Lung (tissue), 16 donors: Measurements from ENCODE around the gene SIGLEC8. TPM values are rescaled to one million over a fixed set of nuclear protein-coding genes. Genes with fewer than 3 reads are reported as not detected.

Experiments used
- ATAC-seq: fragments of 200-7000 bp; cut with Tn5 transposase; one replicate; pipeline ENCODE4 v1.9.1; 2020; ENCODE audit warnings: moderate number of reproducible peaks; ENCODE audit not compliant: insufficient read depth, low FRiP score
- DNase-seq, 3 donors: peaks; one replicate each; pipeline ENCODE4 v3.0.0-alpha.2; 2013 to 2017
- H3K27ac ChIP-seq, 2 donors: one replicate each; pipeline ENCODE4 v1.5.1; 2013; ENCODE audit warnings: mild to moderate bottlenecking in 2 of 2, moderate library complexity in 2 of 2, control low read depth in 1 of 2, inconsistent platforms in 1 of 2, low read depth in 1 of 2, low read length in 1 of 2
- H3K27me3 ChIP-seq, 3 donors: one replicate each; pipeline ENCODE4 v1.5.1; 2013; ENCODE audit warnings: low read length in 2 of 3; ENCODE audit not compliant: control insufficient read depth in 3 of 3, insufficient read depth in 3 of 3
- H3K36me3 ChIP-seq, 4 donors: one replicate each; pipeline ENCODE4 v1.5.1; 2013; ENCODE audit warnings: low read length in 4 of 4, mild to moderate bottlenecking in 1 of 4, moderate library complexity in 1 of 4; ENCODE audit not compliant: control insufficient read depth in 4 of 4, insufficient read depth in 4 of 4
- H3K4me1 ChIP-seq, 5 donors: one replicate each; pipeline ENCODE4 v1.5.1; 2013; ENCODE audit warnings: low read length in 5 of 5, mild to moderate bottlenecking in 2 of 5, moderate library complexity in 1 of 5; ENCODE audit not compliant: control insufficient read depth in 5 of 5, insufficient read depth in 5 of 5
- H3K4me3 ChIP-seq: one replicate; pipeline ENCODE4 v1.5.1; 2013; ENCODE audit warnings: mild to moderate bottlenecking, control low read depth, moderate library complexity
- H3K9ac ChIP-seq, 2 donors: one replicate each; pipeline ENCODE4 v1.5.1; 2013; ENCODE audit warnings: low read length in 2 of 2, control low read depth in 1 of 2; ENCODE audit not compliant: insufficient read depth in 1 of 2
- H3K9me3 ChIP-seq, 4 donors: one replicate each; pipeline ENCODE4 v1.5.1; 2013; ENCODE audit warnings: low read length in 3 of 4, mild to moderate bottlenecking in 1 of 4, moderate library complexity in 1 of 4; ENCODE audit not compliant: control insufficient read depth in 4 of 4, insufficient read depth in 3 of 4
- WGBS, 2 donors: extraction: QIAGEN DNeasy Blood & Tissue Kit; methylation state at CpG; one replicate each; pipeline ENCODE4 v1.1.7; 2013; 5-methylcytosine and 5-hydroxymethylcytosine counted together
- long read RNA-seq, 5 donors: transcript quantifications; one replicate each; lab custom pipeline, GENCODE V29; 2026
- polyA plus RNA-seq, 2 donors: library from polyadenylated mRNA; stranded (reverse); fragments of 200-250 nt; gene quantifications; one replicate each; pipeline ENCODE4 v1.2.1, GENCODE V29; 2013
- total RNA-seq, 2 donors: library from RNA; depleted of rRNA in 1 of 2; stranded (reverse); fragments of >200 nt in 1 of 2; gene quantifications; one replicate each; pipeline ENCODE4 v1.2.1, GENCODE V29; 2014 to 2021
- TF ChIP-seq, protein P1 (sequence below): IDR thresholded peaks from 2 replicates; pipeline ENCODE4 v1.5.1; 2012; ENCODE audit warnings: mild to moderate bottlenecking; ENCODE audit errors: control extremely low read depth, extremely low read depth
- donor health status: control.
- donor health status: control.
- donor health status: Bipolar disorder and iron deficiency.
- donor health status: healthy.
- donor health status: DM: yes; HTN: yes; CAD: no.

Gene SIGLEC8
- total RNA-seq = under 1 TPM; 0.34 to 0.77 TPM
- under 1 TPM; 0.22 to 0.28 TPM for polyA plus RNA-seq
- long read RNA-seq, donor 1 = 0 reads
- long read RNA-seq, donor 2 = 0 reads
- long read RNA-seq, donor 3 = 0 reads
- long read RNA-seq, donor 4 = 0 reads
- long read RNA-seq, donor 5 = 0 reads

DNA sequence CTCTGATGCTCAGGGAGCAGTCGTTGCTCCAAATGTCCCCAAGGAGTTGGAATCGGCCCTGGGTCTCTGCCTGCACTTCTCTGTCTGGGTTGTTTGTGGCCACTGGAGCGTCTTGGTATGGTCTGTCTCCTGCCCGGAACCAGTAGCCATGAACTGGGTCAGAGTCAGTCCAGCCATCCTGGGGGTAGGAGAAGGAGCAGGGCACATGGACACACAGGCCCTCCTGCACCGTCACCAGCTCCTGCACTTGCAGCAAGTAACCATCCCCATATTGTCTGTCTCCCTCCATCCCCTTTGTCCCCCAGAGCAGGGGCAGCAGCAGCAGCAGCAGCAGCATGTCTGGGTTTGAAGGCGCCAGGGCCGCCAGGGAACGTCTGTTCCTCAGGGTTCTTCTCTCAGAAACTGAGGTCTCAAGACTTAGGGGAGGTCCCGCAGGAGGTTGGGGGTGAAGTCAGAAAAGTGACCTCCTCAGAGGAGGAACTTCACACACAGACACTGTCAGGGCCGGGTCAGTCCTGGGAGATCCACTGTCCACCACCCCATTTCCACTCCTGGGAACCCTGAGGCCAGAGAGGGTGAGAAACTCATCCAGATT, at the start of gene SIGLEC8:
SIGLEC8 (minus strand) TSS at position 404 of the 595 bp plus-strand sequence; CDS start at position 337, 67 bp downstream.
- Histone ChIP-seq H3K4me3 (no peak within 1 kb of the TSS), H3K36me3 (no peaks in the 10 kb centered on the region), H3K4me1 (no peaks in the 10 kb centered on the region), H3K27ac (no peak within 1 kb of the TSS), H3K27me3 (peaks cover 0 to 13% (median 4%) of the 10 kb centered on the region in 3 donors), H3K9ac (no peak within 1 kb of the TSS), H3K9me3 (peaks cover 0 to 2% (median 0%) of the 10 kb centered on the region in 4 donors)
- no peak for DNase-seq
- TF ChIP-seq, protein P1, sequence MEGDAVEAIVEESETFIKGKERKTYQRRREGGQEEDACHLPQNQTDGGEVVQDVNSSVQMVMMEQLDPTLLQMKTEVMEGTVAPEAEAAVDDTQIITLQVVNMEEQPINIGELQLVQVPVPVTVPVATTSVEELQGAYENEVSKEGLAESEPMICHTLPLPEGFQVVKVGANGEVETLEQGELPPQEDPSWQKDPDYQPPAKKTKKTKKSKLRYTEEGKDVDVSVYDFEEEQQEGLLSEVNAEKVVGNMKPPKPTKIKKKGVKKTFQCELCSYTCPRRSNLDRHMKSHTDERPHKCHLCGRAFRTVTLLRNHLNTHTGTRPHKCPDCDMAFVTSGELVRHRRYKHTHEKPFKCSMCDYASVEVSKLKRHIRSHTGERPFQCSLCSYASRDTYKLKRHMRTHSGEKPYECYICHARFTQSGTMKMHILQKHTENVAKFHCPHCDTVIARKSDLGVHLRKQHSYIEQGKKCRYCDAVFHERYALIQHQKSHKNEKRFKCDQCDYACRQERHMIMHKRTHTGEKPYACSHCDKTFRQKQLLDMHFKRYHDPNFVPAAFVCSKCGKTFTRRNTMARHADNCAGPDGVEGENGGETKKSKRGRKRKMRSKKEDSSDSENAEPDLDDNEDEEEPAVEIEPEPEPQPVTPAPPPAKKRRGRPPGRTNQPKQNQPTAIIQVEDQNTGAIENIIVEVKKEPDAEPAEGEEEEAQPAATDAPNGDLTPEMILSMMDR = no peak
- 71 to 83% methylated on average over 10 of the region's 10 CpGs for WGBS, 2 donors
- ATAC-seq = no peak

DNA sequence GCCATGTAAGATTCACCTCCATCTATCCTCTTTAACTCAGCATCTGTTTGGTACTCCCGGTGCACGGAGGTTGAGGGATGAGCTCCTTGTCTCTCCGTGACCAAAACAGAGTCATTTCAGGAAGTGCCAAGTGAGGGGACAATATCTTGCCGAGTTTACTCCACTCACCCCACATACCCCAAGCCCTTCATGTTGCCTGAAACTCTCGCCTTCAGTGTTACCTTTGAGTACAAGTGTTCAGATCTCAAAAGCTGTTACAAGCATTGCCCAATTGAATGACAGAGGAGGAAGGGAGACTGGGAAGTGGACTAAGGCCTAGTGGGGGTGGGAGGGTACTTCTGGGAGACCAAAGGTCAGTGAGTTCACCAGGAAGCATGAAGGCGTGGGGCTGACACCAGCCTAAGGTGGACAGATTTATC, 49.4 kb upstream of the SIGLEC8 start:
- TF ChIP-seq, protein P1 = no peak
- DNase-seq (no peak), ATAC-seq (no peak)
- Histone ChIP-seq H3K27me3 (peaks cover 0 to 2% (median 0%) of the 10 kb centered on the region in 3 donors), H3K27ac (no peak overlapping the region), H3K36me3 (no peaks in the 10 kb centered on the region), H3K4me3 (no peak overlapping the region), H3K9me3 (peaks cover 0 to 7% (median 0%) of the 10 kb centered on the region in 4 donors), H3K4me1 (no peaks in the 10 kb centered on the region), H3K9ac (no peak overlapping the region)
- 46 to 56% methylated on average over 6 of the region's 6 CpGs for WGBS, 2 donors

DNA sequence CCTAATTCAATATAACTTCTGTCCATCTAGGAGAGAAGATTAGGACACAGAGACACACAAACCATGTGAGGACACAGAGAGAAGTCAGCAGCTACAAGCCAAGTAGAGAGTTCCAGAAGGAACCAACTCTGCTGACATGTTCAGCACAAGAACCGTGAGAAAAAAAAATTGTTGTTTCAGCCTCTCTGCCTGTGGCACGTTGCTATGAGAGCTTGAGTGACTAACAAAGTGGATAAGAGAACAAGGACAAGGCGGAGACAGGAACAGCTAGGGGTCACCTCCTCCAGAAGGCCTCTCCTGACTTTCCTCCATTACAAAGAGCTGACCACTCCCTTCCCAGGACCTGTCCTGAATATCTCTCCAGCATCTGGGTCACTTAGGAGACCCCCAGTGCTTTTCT, 48.9 kb upstream of the SIGLEC8 start:
- H3K27me3 ChIP-seq = peaks cover 0 to 2% (median 0%) of the 10 kb centered on the region in 3 donors
- no peak for DNase-seq
- peaks cover 0 to 7% (median 0%) of the 10 kb centered on the region in 4 donors for H3K9me3 ChIP-seq
- no peak overlapping the region for H3K9ac ChIP-seq
- H3K4me3 ChIP-seq = no peak overlapping the region
- TF ChIP-seq, protein P1 = no peak
- H3K4me1 ChIP-seq = no peaks in the 10 kb centered on the region
- ATAC-seq = no peak
- H3K36me3 ChIP-seq = no peaks in the 10 kb centered on the region
- 42 to 59% methylated on average over 3 of the region's 3 CpGs for WGBS, 2 donors
- H3K27ac ChIP-seq = no peak overlapping the region

DNA sequence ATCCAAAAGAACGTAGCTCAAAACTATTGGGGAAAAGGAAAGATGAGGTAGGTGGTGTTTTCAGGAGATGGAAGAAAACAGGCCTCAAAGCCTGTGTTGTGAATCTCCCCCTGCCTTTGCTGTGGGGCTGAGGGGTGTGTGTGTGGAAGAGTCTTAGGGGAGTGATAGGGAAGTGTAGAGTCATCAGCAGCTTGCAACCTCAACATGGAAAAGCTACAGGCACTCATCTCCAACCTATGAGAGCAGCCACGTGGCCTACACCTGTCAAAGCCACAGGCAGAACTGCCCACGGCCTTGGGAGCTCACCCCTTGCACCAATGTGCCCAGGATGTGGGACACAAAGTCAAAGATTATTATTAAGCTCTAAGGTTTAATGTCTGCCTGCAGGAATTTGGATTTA, 47.6 kb upstream of the SIGLEC8 start:
- Histone ChIP-seq H3K9ac (no peak overlapping the region), H3K4me1 (no peaks in the 10 kb centered on the region), H3K9me3 (peaks cover 0 to 7% (median 0%) of the 10 kb centered on the region in 4 donors), H3K36me3 (no peaks in the 10 kb centered on the region), H3K4me3 (no peak overlapping the region), H3K27me3 (peaks cover 0 to 1% (median 0%) of the 10 kb centered on the region in 3 donors), H3K27ac (no peak overlapping the region)
- no peak for DNase-seq
- TF ChIP-seq, protein P1 = no peak
- no peak for ATAC-seq
- 43 to 53% methylated on average over 3 of the region's 3 CpGs for WGBS, 2 donors
